ENCODE data around the gene VARS1. TPM values are rescaled to one million over a fixed set of nuclear protein-coding genes. Genes with fewer than 3 reads are reported as not detected.

VARS1 gene
- total and polyA plus RNA-seq, 2 of the 8 experiments (the other 6 are each of a cell fraction or from before 2014, with no cell fraction given): 53.5 to 162 TPM

DNA sequence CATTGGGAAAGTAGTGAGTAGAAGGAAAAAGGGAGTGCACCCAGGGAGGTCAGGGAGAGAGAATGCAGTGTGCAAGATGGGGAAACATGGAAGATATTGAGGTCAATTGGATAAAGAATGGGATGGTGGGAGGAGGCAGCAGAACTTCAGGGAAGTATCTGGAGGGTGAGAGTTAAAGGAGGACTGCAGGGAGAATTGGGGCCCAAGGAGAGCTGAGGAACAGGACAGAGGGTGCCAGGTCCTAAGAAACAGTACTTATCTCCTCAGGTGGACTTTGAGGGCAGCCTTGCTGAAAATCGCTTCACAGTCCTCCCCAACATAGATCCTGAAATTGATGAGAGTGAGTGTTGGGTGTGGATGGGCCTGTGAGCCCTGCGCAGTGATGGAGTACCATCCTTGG, 37.3 kb downstream of the VARS1 start:
- CTCF ChIA-PET (ENCODE audit: partially characterized antibody): interaction anchor here (0.9 to 3.0 kb wide), 10 partner anchors 9 to 163 kb away, joined by 3 to 22 read pairs (median 5); partner anchors contain the start of gene DDAH2
- H3K79me1 ChIP-seq (ENCODE audit: low read depth, low read length): no peaks in the 10 kb centered on the region

More for the DNA sequence above, 37.3 kb downstream of the VARS1 start:
- 88% methylated on average over 2 of the region's 2 CpGs; no CpG with 5 or more reads in 1 of the 2 experiments for WGBS, 2 experiments (ENCODE audit: extremely low coverage in 1 of 2, insufficient coverage in 1 of 2, insufficient read length in 1 of 2, insufficient replicate concordance in 2 of 2, low coverage in 1 of 2, low lambda C conversion rate in 2 of 2, missing lambda C conversion rate in 1 of 2)
- Histone ChIP-seq H3K79me2 (ENCODE audit: control insufficient read depth in 1 of 2, insufficient read depth in 2 of 2, low read length in 2 of 2) (no peaks in the 10 kb centered on the region), H2BK20ac (ENCODE audit: low read length) (no peak overlapping the region), H3K56ac (replicated peaks; ENCODE audit: insufficient read length, low read depth, low read length) (no peak overlapping the region), H2AK5ac (ENCODE audit: low read depth, low read length) (no peak overlapping the region), H3K14ac (ENCODE audit: insufficient read length) (no peak overlapping the region), H3K9me3 (ENCODE audit: insufficient read depth in 2 of 2, low read depth in 1 of 2, low read length in 1 of 2) (no peaks in the 10 kb centered on the region), H4K5ac (ENCODE audit: insufficient read length, low read depth, low read length) (no peak overlapping the region), H2AFZ (ENCODE audit: low read length) (no peak overlapping the region), H3K27ac (ENCODE audit: low read depth, low read length) (no peak overlapping the region), H3K9ac (replicated peaks in 1 of 4; ENCODE audit: extremely low read depth in 1 of 4, low read depth in 3 of 4, low read length in 3 of 4) (no peak overlapping the region), H2BK120ac (replicated peaks; ENCODE audit: low read depth, low read length) (no peak overlapping the region), H3K4me1 (replicated peaks in 1 of 4; ENCODE audit: control insufficient read depth in 3 of 4, insufficient read depth in 4 of 4, low read length in 3 of 4) (peaks cover 0 to 2% (median 0%) of the 10 kb centered on the region in 4 experiments; a peak in 2 of 7 replicates), H3K4ac (replicated peaks; ENCODE audit: insufficient read length, low read depth, low read length) (no peak overlapping the region), H2BK15ac (ENCODE audit: low read length) (no peak overlapping the region), H3K23me2 (ENCODE audit: low read depth, low read length) (no peaks in the 10 kb centered on the region; the same call in 1 of the 2 replicates), H3K4me2 (ENCODE audit: insufficient read depth in 1 of 2, low read depth in 2 of 2, low read length in 2 of 2) (no peak overlapping the region), H3K4me3 (ENCODE audit: extremely low read depth in 1 of 4, insufficient read depth in 2 of 4, low read depth in 3 of 4, low read length in 4 of 4) (no peak overlapping the region), H3K23ac (ENCODE audit: insufficient read length) (no peak overlapping the region), H3K18ac (ENCODE audit: extremely low read depth, low read length) (no peak overlapping the region), H2BK5ac (ENCODE audit: low read depth, low read length) (no peak overlapping the region), H3K27me3 (replicated peaks in 1 of 4; ENCODE audit: control insufficient read depth in 3 of 4, extremely low read depth in 1 of 4, insufficient read depth in 3 of 4, low read length in 3 of 4) (no peaks in the 10 kb centered on the region), H4K91ac (replicated peaks; ENCODE audit: insufficient read length, low read length) (no peak overlapping the region), H4K8ac (ENCODE audit: extremely low read depth, insufficient read depth, low read length) (no peak overlapping the region; the same call in 1 of the 2 replicates), H3K36me3 (ENCODE audit: control insufficient read depth in 2 of 4, insufficient read depth in 4 of 4, low read length in 3 of 4) (peaks cover 0 to 16% (median 1%) of the 10 kb centered on the region in 4 experiments; a peak in 3 of 8 replicates), H2BK12ac (ENCODE audit: low read depth, low read length) (no peak overlapping the region), H4K20me1 (replicated peaks in 1 of 2; ENCODE audit: control insufficient read depth in 1 of 2, insufficient read depth in 2 of 2, low read length in 2 of 2) (no peaks in the 10 kb centered on the region)
- no peak for DNase-seq (ENCODE audit: low read depth in 1 of 2, low spot score in 2 of 2)
- no peak for FAIRE-seq
- TF ChIP-seq JUND (IDR thresholded peaks at IDR 0.05; ENCODE audit: low read length): no peak
- no peak for TF ChIP-seq SP1 (IDR thresholded peaks at IDR 0.05; ENCODE audit: low read depth, low read length)
- TF ChIP-seq POLR2AphosphoS5 (IDR thresholded peaks at IDR 0.05; ENCODE audit: low read depth, low read length): no peak
- no peak for TF ChIP-seq SP2 (IDR thresholded peaks at IDR 0.05; ENCODE audit: low read length)
- TF ChIP-seq RNF2 (IDR thresholded peaks at IDR 0.05; ENCODE audit: borderline replicate concordance, low read depth, low read length, missing control alignments, poor library complexity, severe bottlenecking): no peak
- no peak for TF ChIP-seq ASH2L (IDR thresholded peaks at IDR 0.05; ENCODE audit: low read length)
- TF ChIP-seq, protein P1, sequence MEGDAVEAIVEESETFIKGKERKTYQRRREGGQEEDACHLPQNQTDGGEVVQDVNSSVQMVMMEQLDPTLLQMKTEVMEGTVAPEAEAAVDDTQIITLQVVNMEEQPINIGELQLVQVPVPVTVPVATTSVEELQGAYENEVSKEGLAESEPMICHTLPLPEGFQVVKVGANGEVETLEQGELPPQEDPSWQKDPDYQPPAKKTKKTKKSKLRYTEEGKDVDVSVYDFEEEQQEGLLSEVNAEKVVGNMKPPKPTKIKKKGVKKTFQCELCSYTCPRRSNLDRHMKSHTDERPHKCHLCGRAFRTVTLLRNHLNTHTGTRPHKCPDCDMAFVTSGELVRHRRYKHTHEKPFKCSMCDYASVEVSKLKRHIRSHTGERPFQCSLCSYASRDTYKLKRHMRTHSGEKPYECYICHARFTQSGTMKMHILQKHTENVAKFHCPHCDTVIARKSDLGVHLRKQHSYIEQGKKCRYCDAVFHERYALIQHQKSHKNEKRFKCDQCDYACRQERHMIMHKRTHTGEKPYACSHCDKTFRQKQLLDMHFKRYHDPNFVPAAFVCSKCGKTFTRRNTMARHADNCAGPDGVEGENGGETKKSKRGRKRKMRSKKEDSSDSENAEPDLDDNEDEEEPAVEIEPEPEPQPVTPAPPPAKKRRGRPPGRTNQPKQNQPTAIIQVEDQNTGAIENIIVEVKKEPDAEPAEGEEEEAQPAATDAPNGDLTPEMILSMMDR (IDR thresholded peaks at IDR 0.05; ENCODE audit: control extremely low read depth in 1 of 3, insufficient read depth in 1 of 3, low read depth in 1 of 3, low read length in 3 of 3): no peak
- no peak for TF ChIP-seq RBBP5 (IDR thresholded peaks at IDR 0.05; ENCODE audit: borderline replicate concordance, low read depth, low read length)
- no peak for TF ChIP-seq EGR1 (IDR thresholded peaks at IDR 0.05; ENCODE audit: borderline replicate concordance, low read depth, low read length)
- no peak for TF ChIP-seq TAF7 (optimal IDR thresholded peaks at IDR 0.05; ENCODE audit: borderline replicate concordance, low read depth, low read length)
- TF ChIP-seq SIRT6 (IDR thresholded peaks at IDR 0.05; ENCODE audit: low read length): no peak
- POLR2A ChIA-PET (ENCODE audit: partially characterized antibody): interaction anchor here (1.1 to 6.3 kb wide), 8 partner anchors 9 to 118 kb away, joined by 3 to 38 read pairs (median 4); partner anchors contain the start of genes HSPA1B, LSM2 and MSH5
